GM12878 (cell line): ENCODE data around the gene GALNS. TPM values are rescaled to one million over a fixed set of nuclear protein-coding genes. Genes with fewer than 3 reads are reported as not detected.
A peak's percentile ranks its signal among the peaks of the same experiment; 100 is the strongest.

Experiments used
- ATAC-seq: fragments of 200-7000 bp; cut with Tn5 transposase; 3 replicates; pipeline ENCODE4 v1.9.1; 2020; ENCODE audit warnings: mild to moderate bottlenecking, moderate library complexity
- BruUV-seq: library from RNA; stranded (reverse); fragments of 400-500 nt; replicated peaks from 2 replicates; lab custom pipeline; 2021; lab: Mats Ljungman, UMichigan
- CTCF ChIA-PET: fragments of 300-600 bp; sonication (Branson Sonifier 250); formaldehyde crosslinking; extraction: SDS; loops from one replicate; lab custom pipeline; 2021; ENCODE audit warnings: inconsistent platforms; lab: Yijun Ruan, JAX
- POLR2A ChIA-PET: fragments of 350-600 bp; formaldehyde crosslinking; extraction: SDS; loops from one replicate; lab custom pipeline; 2021; ENCODE audit warnings: inconsistent platforms; lab: Charles Lee
- RAD21 ChIA-PET: fragments of 300-600 bp; sonication (Branson Sonifier 250); formaldehyde crosslinking; loops from one replicate; lab custom pipeline; 2023; ENCODE audit warnings: antibody characterized with exemption; ENCODE audit not compliant: unreplicated experiment; lab: Charles Lee
- SMC1A ChIA-PET: fragments of 300-600 bp; sonication (Branson Sonifier 250); formaldehyde crosslinking; loops from one replicate; lab custom pipeline; 2023; ENCODE audit not compliant: unreplicated experiment, uncharacterized antibody; lab: Charles Lee
- DNase-seq: peaks from one replicate; pipeline ENCODE4 v3.0.0-alpha.2; 2011; ENCODE audit warnings: low read depth, low spot score
- FAIRE-seq: peaks from 3 replicates; lab custom pipeline; 2011; peaks lifted over from hg19 to GRCh38; lab: Jason Lieb, UNC
- H2AFZ ChIP-seq: 2 replicates; pipeline ENCODE4 v1.6.0; 2011; ENCODE audit warnings: low read depth, low read length, control low read depth; ENCODE audit not compliant: control insufficient read depth
- H3K27ac ChIP-seq: 2 replicates; pipeline ENCODE4 v1.5.1; 2011; ENCODE audit warnings: control low read depth; ENCODE audit not compliant: control insufficient read depth, insufficient read depth
- H3K27me3 ChIP-seq, 2 experiments: replicated peaks in 1 of 2; 2 replicates each; pipeline versions ENCODE4 v1.6.0 to v1.6.1; 2011; ENCODE audit warnings: low read length in 1 of 2; ENCODE audit not compliant: control insufficient read depth in 2 of 2, insufficient read depth in 2 of 2
- H3K36me3 ChIP-seq, 2 experiments: 2 replicates each; pipeline ENCODE4 v1.5.1; 2011; ENCODE audit warnings: low read length in 1 of 2; ENCODE audit not compliant: control insufficient read depth in 2 of 2, insufficient read depth in 2 of 2
- H3K4me1 ChIP-seq: 2 replicates; pipeline ENCODE4 v1.6.1; 2011; ENCODE audit warnings: mild to moderate bottlenecking, low read length, moderate library complexity, mixed read lengths; ENCODE audit not compliant: control insufficient read depth, insufficient read depth
- H3K4me2 ChIP-seq: 2 replicates; pipeline ENCODE4 v1.6.0; 2011; ENCODE audit warnings: control low read depth; ENCODE audit not compliant: control insufficient read depth, insufficient read depth
- H3K4me3 ChIP-seq: fragments of 200-600 bp; sonication (generic); 2 replicates; pipeline ENCODE4 v1.5.1; 2016
- H3K79me2 ChIP-seq: 2 replicates; pipeline ENCODE4 v1.6.0; 2011; ENCODE audit warnings: low read length; ENCODE audit not compliant: control insufficient read depth, insufficient read depth
- H3K9ac ChIP-seq: 2 replicates; pipeline ENCODE4 v1.8.0; 2011; ENCODE audit warnings: low read length, control low read depth, mixed read lengths; ENCODE audit not compliant: control insufficient read depth, insufficient read depth
- H3K9me3 ChIP-seq: replicated peaks from 3 replicates; pipeline ENCODE4 v1.5.1; 2011; ENCODE audit warnings: mild to moderate bottlenecking, low read length; ENCODE audit not compliant: control insufficient read depth, insufficient read depth
- H4K20me1 ChIP-seq: 2 replicates; pipeline ENCODE4 v1.6.0; 2011; ENCODE audit not compliant: control insufficient read depth, insufficient read depth
- BCL11A ChIP-seq: IDR thresholded peaks from 2 replicates; pipeline ENCODE4 v1.6.1; 2011; ENCODE audit warnings: low read depth, low read length
- NFXL1 ChIP-seq: fragments of 450-650 bp; IDR thresholded peaks from 2 replicates; pipeline ENCODE4 v1.6.1; 2017; ENCODE audit warnings: antibody characterized with exemption, mild to moderate bottlenecking, borderline replicate concordance
- PML ChIP-seq: IDR thresholded peaks from 2 replicates; pipeline ENCODE4 v1.6.1; 2012; ENCODE audit warnings: low read length, inconsistent platforms
- WGBS: methylation state at CpG from one replicate; pipeline ENCODE4 v1.1.6; 2016; ENCODE audit warnings: low lambda C conversion rate; ENCODE audit not compliant: insufficient replicate concordance, insufficient coverage; ENCODE audit errors: missing lambda C conversion rate; 5-methylcytosine and 5-hydroxymethylcytosine counted together
- in situ Hi-C: fragments of 300-500 bp; cut with MboI; formaldehyde crosslinking; loops from 9 replicates; pipeline ENCODE4 v1.14.3; 2018; ENCODE audit warnings: mixed read lengths
- intact Hi-C: fragments of 100-400 bp; cut with micrococcal nuclease; formaldehyde crosslinking; loops from one replicate; pipeline ENCODE4 v1.14.2; 2022; ENCODE audit not compliant: unreplicated experiment
- polyA plus RNA-seq, 11 experiments: library from polyadenylated mRNA; depleted of rRNA in 4 of 11; unstranded in 6 of 11; stranded (reverse) in 5 of 11; fragments of >200 nt; fragmentation: Nextera tagmentation in 4 of 11; fragmentation: Illumina TruSeq in 1 of 11; extraction: Ambion mirVana in 4 of 11; extraction: Trizol in 1 of 11; gene quantifications; 1 replicate in 1 of 11; 2 replicates in 10 of 11; pipeline versions ENCODE4 v1.2.1 to v1.2.3, GENCODE V29; 2011 to 2016; ENCODE audit warnings: inconsistent platforms in 2 of 11, missing spikeins in 2 of 11, low read depth in 1 of 11
- total RNA-seq, 4 experiments: library from RNA; depleted of rRNA in 3 of 4; stranded (reverse); fragments of >200 nt in 3 of 4; fragmentation: Illumina TruSeq in 1 of 4; extraction: Trizol in 1 of 4; gene quantifications; 2 replicates each; pipeline versions ENCODE4 v1.2.1 to v1.2.3, GENCODE V29; 2013 to 2021
- TF ChIP-seq, protein P1 (sequence below): fragments of 450-650 bp; IDR thresholded peaks from 2 replicates; pipeline ENCODE4 v1.6.1; 2017; ENCODE audit warnings: mild to moderate bottlenecking, moderate library complexity
- TF ChIP-seq, protein P2 (sequence below): IDR thresholded peaks from 2 replicates; pipeline ENCODE4 v1.6.1; 2011; ENCODE audit warnings: borderline replicate concordance, low read depth, mild to moderate bottlenecking, moderate library complexity, low read length; ENCODE audit not compliant: insufficient read depth, poor library complexity, severe bottlenecking

GALNS gene
- total and polyA plus RNA-seq, 10 of the 15 experiments (the other 5 are each of a cell fraction or from before 2014, with no cell fraction given): 0.37 to 12.4 (median 5.3) TPM

DNA sequence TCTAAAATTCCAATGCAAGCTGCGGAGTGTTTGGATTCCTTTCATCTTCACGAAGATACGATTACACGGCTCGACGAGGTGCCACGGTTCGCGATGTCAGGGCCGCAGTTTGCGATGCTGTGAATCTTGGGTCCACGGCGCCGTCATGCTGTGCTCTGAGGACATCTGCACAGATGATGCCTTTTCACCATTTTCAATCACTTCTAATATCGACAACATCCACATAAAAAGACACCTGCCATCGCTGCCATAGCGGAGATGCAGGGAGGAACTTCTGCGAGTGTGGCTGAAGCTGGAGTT, 38.2 kb downstream of the GALNS start:
- no peaks in the 10 kb centered on the region for H3K4me1 ChIP-seq
- ChIA-PET CTCF (interaction anchor here (0.6 to 1.5 kb wide), 2 partner anchors 39 to 48 kb away, joined by 3 to 6 read pairs; partner anchors contain the start of genes GALNS and TRAPPC2L), POLR2A (no interaction called here), RAD21 (no interaction called here), SMC1A (no interaction called here)
- no peaks in the 10 kb centered on the region for H3K9me3 ChIP-seq
- no peak overlapping the region for H2AFZ ChIP-seq
- WGBS: 89% methylated on average over 18 of the region's 18 CpGs
- H3K27ac ChIP-seq: no peak overlapping the region
- H3K79me2 ChIP-seq: no peaks in the 10 kb centered on the region
- no peaks in the 10 kb centered on the region for H3K36me3 ChIP-seq
- no peak for TF ChIP-seq NFXL1
- no peak for TF ChIP-seq PML
- no peak for TF ChIP-seq BCL11A
- H3K4me2 ChIP-seq: no peak overlapping the region
- ATAC-seq (no peak), FAIRE-seq (no peak), DNase-seq (no peak)
- intact Hi-C loops: no loop called here
- BruUV-seq: no TSS peak
- H3K4me3 ChIP-seq: no peak overlapping the region
- H3K9ac ChIP-seq: no peak overlapping the region
- in situ Hi-C loops: no loop called here
- no peaks in the 10 kb centered on the region for H4K20me1 ChIP-seq
- no peaks in the 10 kb centered on the region for H3K27me3 ChIP-seq

DNA sequence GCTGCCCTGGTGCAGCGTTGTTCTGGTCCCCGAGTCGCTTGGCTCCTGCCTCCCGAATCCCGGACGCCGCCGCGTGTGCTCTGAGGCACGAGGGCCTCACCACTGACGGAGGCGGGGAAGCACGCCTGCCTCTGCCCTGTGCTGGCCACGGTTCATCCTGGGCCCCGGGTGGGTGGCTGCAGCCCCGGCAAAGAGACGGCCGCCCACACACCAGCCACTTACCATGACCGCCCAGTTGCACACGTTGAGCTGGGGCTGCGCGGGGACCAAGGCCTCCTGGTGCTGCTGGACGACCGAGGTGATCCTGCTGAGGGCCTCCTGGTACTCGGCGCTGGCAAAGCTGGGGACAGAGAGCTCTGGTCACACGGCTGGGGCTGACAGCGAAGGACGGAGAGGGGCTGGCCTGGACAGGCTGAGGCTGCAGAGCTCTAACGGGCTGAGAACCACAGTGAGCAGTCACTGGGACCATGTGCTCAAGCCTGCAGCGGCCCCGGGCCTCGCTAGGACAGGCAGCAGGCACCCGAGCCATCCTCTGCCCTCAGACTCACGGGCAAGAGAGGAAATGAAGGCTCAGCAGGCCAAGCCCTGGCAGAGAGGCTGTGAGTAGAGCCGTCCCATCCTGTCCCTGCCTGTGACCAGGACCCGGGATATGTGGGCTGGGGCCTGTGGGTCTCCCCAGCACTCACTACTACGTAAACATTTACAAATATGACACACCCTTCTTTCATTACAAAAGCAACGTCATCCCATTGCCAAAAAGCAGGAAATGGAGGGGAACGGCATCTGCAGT, 38.8 kb downstream of the GALNS start:
- H3K4me3 ChIP-seq: no peak overlapping the region
- CTCF ChIA-PET: interaction anchor here (1.2 to 1.5 kb wide), 2 partner anchors 39 to 398 kb away, joined by 3 to 6 read pairs; partner anchors contain the start of genes GALNS and TRAPPC2L
- in situ Hi-C loops (no loop called here), intact Hi-C loops (no loop called here)
- no peaks in the 10 kb centered on the region for H3K27me3 ChIP-seq
- no TSS peak for BruUV-seq
- DNase-seq (no peak), ATAC-seq (no peak)
- RAD21 ChIA-PET: no interaction called here
- no peak overlapping the region for H3K4me2 ChIP-seq
- H3K9me3 ChIP-seq: no peaks in the 10 kb centered on the region
- POLR2A ChIA-PET: no interaction called here
- no peaks in the 10 kb centered on the region for H3K79me2 ChIP-seq
- H2AFZ ChIP-seq: no peak overlapping the region
- no peak overlapping the region for H3K9ac ChIP-seq
- no peaks in the 10 kb centered on the region for H3K36me3 ChIP-seq
- H4K20me1 ChIP-seq: no peaks in the 10 kb centered on the region
- TF ChIP-seq, protein P1, sequence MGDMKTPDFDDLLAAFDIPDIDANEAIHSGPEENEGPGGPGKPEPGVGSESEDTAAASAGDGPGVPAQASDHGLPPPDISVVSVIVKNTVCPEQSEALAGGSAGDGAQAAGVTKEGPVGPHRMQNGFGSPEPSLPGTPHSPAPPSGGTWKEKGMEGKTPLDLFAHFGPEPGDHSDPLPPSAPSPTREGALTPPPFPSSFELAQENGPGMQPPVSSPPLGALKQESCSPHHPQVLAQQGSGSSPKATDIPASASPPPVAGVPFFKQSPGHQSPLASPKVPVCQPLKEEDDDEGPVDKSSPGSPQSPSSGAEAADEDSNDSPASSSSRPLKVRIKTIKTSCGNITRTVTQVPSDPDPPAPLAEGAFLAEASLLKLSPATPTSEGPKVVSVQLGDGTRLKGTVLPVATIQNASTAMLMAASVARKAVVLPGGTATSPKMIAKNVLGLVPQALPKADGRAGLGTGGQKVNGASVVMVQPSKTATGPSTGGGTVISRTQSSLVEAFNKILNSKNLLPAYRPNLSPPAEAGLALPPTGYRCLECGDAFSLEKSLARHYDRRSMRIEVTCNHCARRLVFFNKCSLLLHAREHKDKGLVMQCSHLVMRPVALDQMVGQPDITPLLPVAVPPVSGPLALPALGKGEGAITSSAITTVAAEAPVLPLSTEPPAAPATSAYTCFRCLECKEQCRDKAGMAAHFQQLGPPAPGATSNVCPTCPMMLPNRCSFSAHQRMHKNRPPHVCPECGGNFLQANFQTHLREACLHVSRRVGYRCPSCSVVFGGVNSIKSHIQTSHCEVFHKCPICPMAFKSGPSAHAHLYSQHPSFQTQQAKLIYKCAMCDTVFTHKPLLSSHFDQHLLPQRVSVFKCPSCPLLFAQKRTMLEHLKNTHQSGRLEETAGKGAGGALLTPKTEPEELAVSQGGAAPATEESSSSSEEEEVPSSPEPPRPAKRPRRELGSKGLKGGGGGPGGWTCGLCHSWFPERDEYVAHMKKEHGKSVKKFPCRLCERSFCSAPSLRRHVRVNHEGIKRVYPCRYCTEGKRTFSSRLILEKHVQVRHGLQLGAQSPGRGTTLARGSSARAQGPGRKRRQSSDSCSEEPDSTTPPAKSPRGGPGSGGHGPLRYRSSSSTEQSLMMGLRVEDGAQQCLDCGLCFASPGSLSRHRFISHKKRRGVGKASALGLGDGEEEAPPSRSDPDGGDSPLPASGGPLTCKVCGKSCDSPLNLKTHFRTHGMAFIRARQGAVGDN: no peak
- TF ChIP-seq, protein P2, sequence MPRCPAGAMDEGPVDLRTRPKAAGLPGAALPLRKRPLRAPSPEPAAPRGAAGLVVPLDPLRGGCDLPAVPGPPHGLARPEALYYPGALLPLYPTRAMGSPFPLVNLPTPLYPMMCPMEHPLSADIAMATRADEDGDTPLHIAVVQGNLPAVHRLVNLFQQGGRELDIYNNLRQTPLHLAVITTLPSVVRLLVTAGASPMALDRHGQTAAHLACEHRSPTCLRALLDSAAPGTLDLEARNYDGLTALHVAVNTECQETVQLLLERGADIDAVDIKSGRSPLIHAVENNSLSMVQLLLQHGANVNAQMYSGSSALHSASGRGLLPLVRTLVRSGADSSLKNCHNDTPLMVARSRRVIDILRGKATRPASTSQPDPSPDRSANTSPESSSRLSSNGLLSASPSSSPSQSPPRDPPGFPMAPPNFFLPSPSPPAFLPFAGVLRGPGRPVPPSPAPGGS: peak; percentile 14
- TF ChIP-seq, all 136 proteins: peak for 1
- no peak for FAIRE-seq
- SMC1A ChIA-PET: no interaction called here
- H3K27ac ChIP-seq: no peak overlapping the region
- no peaks in the 10 kb centered on the region for H3K4me1 ChIP-seq
- 69% methylated on average over 40 of the region's 40 CpGs for WGBS
